Measurements from ENCODE around the gene HDGF. TPM values are rescaled to one million over a fixed set of nuclear protein-coding genes. Genes with fewer than 3 reads are reported as not detected.

Gene HDGF
- total RNA-seq, 2 donors from 2014 or later: 92.4 to 122 TPM

- DNase-seq: peak in 1 of 4 donors; percentile 24
- Histone ChIP-seq H3K4me3 (no peak overlapping the region), H3K4me1 (peaks cover 30% of the 10 kb centered on the region), H3K27ac (no peak overlapping the region), H3K9me3 (no peaks in the 10 kb centered on the region), H3K36me3 (replicated peaks in 1 of 2; ENCODE audit: insufficient read depth in 1 of 2, low read depth in 2 of 2) (no peaks in the 10 kb centered on the region), H3K27me3 (no peaks in the 10 kb centered on the region)
- TF ChIP-seq POLR2A (IDR thresholded peaks at IDR 0.05) (no peak), CTCF (IDR thresholded peaks at IDR 0.05) (no peak)
- WGBS, 2 donors: 75 to 85% methylated on average over 9 to 12 of the region's 12 CpGs
- intact Hi-C loops (cut with DNase I): loop anchor here (10.0 kb wide), 1 partner anchor 191 kb away; no protein-coding TSS in a partner anchor
- no peak for ATAC-seq
Measured at GRCh38 chr1:156693848-156694689, 57.4 kb downstream of the HDGF start.

GRCh38 chr1:156692925-156693847 lies 58.3 kb downstream of the HDGF start:
- Histone ChIP-seq H3K27ac (peak overlapping the region in 1 of 4 donors; percentile 6), H3K4me3 (no peak overlapping the region), H3K9me3 (no peaks in the 10 kb centered on the region), H3K36me3 (replicated peaks in 1 of 2; ENCODE audit: insufficient read depth in 1 of 2, low read depth in 2 of 2) (no peaks in the 10 kb centered on the region), H3K4me1 (peaks cover 30% of the 10 kb centered on the region), H3K27me3 (no peaks in the 10 kb centered on the region)
- 44 to 62% methylated on average over 13 to 15 of the region's 16 CpGs for WGBS, 2 donors
- ATAC-seq (peak; percentile 75), DNase-seq (peak; percentile 67 to 84 (median 84))
- no peak for TF ChIP-seq CTCF (IDR thresholded peaks at IDR 0.05)
- no peak for TF ChIP-seq POLR2A (IDR thresholded peaks at IDR 0.05)
- intact Hi-C loops (cut with DNase I): loop anchor here (10.0 kb wide), 1 partner anchor 192 kb away; no protein-coding TSS in a partner anchor

GRCh38 chr1:156692441-156692924 lies 59.0 kb downstream of the HDGF start:
- DNase-seq (peak in 2 of 4 donors; percentile 62 to 69), ATAC-seq (peak; percentile 45)
- intact Hi-C loops (cut with DNase I): loop anchor here (10.0 kb wide), 1 partner anchor 192 kb away; no protein-coding TSS in a partner anchor
- Histone ChIP-seq H3K4me1 (peaks cover 30% of the 10 kb centered on the region), H3K27me3 (no peaks in the 10 kb centered on the region), H3K9me3 (no peaks in the 10 kb centered on the region), H3K4me3 (no peak overlapping the region), H3K36me3 (replicated peaks in 1 of 2; ENCODE audit: insufficient read depth in 1 of 2, low read depth in 2 of 2) (no peaks in the 10 kb centered on the region), H3K27ac (peak overlapping the region in 1 of 4 donors; percentile 6)
- WGBS, 2 donors: 15 to 16% methylated on average over 12 to 13 of the region's 13 CpGs
- TF ChIP-seq CTCF (IDR thresholded peaks at IDR 0.05) (no peak), POLR2A (IDR thresholded peaks at IDR 0.05) (no peak)

Other genes with a start within 250 kb of the HDGF start
- under 1 TPM in 1 of 2 donors, not detected in 1; 0.52 TPM for gene IQGAP3, start 179.1 kb downstream of the HDGF start, total RNA-seq
- not detected for gene TTC24, start 172.0 kb downstream of the HDGF start, total RNA-seq
- gene NAXE, start 159.9 kb downstream of the HDGF start, total RNA-seq: 10 to 100 TPM; 46.1 to 62.8 TPM
- 1 to 10 TPM; 8.9 to 9.6 TPM for gene GPATCH4, start 150.2 kb downstream of the HDGF start, total RNA-seq
- gene HAPLN2, start 132.3 kb downstream of the HDGF start, total RNA-seq: not detected
- gene BCAN, start 109.6 kb downstream of the HDGF start, total RNA-seq: under 1 TPM in 1 of 2 donors, not detected in 1; 0.26 TPM
- gene NES, start 74.3 kb downstream of the HDGF start, total RNA-seq: 10 to 100 TPM in 1 of 2 donors, 1 to 10 TPM in 1; 4.2 to 12.2 TPM
- 1 to 10 TPM in 1 of 2 donors, under 1 TPM in 1; 0.99 to 3.6 TPM for gene CRABP2, start 46.1 kb downstream of the HDGF start, total RNA-seq
- 10 to 100 TPM; 14.5 to 68.2 TPM for gene METTL25B, start 23.2 kb downstream of the HDGF start, total RNA-seq
- gene ISG20L2, start 22.9 kb downstream of the HDGF start, total RNA-seq: 10 to 100 TPM; 11.9 to 14.3 TPM
- gene MRPL24, start 10.6 kb downstream of the HDGF start, total RNA-seq: 10 to 100 TPM; 25.2 to 62.0 TPM
- 10 to 100 TPM; 19.2 to 28.3 TPM for gene PRCC, start 15.9 kb upstream of the HDGF start, total RNA-seq
- gene SH2D2A, start 65.2 kb upstream of the HDGF start, total RNA-seq: under 1 TPM in 1 of 2 donors, not detected in 1; 0.99 TPM
- gene INSRR, start 107.4 kb upstream of the HDGF start, total RNA-seq: under 1 TPM in 1 of 2 donors, not detected in 1; under 0.01 TPM
- under 1 TPM in 1 of 2 donors, not detected in 1; 0.99 TPM for gene NTRK1, start 109.2 kb upstream of the HDGF start, total RNA-seq
- 1 to 10 TPM; 5.2 to 7.6 TPM for gene PEAR1, start 142.0 kb upstream of the HDGF start, total RNA-seq
- not detected for gene LRRC71, start 169.0 kb upstream of the HDGF start, total RNA-seq

Data from body of pancreas (tissue), 4 donors.